Thyroid gland (tissue), 4 donors: Measurements from ENCODE around the gene SH3GL1.

Source experiments
- POLR2A ChIP-seq, 2 donors: fragments of 450-650 bp; IDR thresholded peaks; one replicate each; pipeline ENCODE4 v1.6.1; 2017; ENCODE audit warnings: antibody characterized with exemption in 2 of 2, mild to moderate bottlenecking in 2 of 2, moderate library complexity in 1 of 2
- TF ChIP-seq, protein P1 (sequence below), 6 experiments: fragments of 200-600 bp in 3 of 6; fragments of 450-650 bp in 3 of 6; sonication (generic) in 3 of 6; IDR thresholded peaks; one replicate each; pipeline ENCODE4 v1.5.1; 2016 to 2019; ENCODE audit warnings: antibody characterized with exemption in 6 of 6, mild to moderate bottlenecking in 2 of 6, inconsistent platforms in 1 of 6, moderate library complexity in 1 of 6

DNA sequence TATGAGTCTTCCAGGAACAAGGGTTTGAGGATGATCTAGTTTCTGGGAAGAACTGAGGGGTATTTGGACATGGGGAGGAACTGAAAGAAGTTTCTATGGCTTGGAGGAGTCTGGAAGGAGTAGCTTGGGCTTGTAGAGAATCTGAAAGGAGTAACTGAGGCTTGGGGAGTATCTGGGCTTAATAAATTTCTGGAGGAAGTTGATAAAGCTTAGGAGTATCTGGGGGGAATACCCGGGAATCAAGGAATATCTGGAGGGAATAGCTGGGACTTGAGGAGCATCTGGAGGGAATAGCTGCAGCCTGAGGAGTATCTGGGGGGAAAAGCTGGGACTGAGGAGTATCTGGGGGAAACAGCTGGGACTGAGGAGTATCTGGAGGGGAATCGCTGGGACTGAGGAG, 79.9 kb downstream of the SH3GL1 start:
- no peak for TF ChIP-seq POLR2A (IDR thresholded peaks at IDR 0.05)
- TF ChIP-seq, protein P1, sequence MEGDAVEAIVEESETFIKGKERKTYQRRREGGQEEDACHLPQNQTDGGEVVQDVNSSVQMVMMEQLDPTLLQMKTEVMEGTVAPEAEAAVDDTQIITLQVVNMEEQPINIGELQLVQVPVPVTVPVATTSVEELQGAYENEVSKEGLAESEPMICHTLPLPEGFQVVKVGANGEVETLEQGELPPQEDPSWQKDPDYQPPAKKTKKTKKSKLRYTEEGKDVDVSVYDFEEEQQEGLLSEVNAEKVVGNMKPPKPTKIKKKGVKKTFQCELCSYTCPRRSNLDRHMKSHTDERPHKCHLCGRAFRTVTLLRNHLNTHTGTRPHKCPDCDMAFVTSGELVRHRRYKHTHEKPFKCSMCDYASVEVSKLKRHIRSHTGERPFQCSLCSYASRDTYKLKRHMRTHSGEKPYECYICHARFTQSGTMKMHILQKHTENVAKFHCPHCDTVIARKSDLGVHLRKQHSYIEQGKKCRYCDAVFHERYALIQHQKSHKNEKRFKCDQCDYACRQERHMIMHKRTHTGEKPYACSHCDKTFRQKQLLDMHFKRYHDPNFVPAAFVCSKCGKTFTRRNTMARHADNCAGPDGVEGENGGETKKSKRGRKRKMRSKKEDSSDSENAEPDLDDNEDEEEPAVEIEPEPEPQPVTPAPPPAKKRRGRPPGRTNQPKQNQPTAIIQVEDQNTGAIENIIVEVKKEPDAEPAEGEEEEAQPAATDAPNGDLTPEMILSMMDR (IDR thresholded peaks at IDR 0.05), result no peak
